22Rv1 (cell line): ENCODE data around the gene RORB.

ENCODE experiments used
- CTCF ChIP-seq: fragments of 450-650 bp; IDR thresholded peaks from 2 replicates; pipeline ENCODE4 v1.5.1; 2017; ENCODE audit warnings: mild to moderate bottlenecking
- ZFX ChIP-seq: fragments of 450-650 bp; IDR thresholded peaks from 2 replicates; pipeline ENCODE4 v1.6.1; 2017; ENCODE audit warnings: antibody characterized with exemption, borderline replicate concordance

DNA sequence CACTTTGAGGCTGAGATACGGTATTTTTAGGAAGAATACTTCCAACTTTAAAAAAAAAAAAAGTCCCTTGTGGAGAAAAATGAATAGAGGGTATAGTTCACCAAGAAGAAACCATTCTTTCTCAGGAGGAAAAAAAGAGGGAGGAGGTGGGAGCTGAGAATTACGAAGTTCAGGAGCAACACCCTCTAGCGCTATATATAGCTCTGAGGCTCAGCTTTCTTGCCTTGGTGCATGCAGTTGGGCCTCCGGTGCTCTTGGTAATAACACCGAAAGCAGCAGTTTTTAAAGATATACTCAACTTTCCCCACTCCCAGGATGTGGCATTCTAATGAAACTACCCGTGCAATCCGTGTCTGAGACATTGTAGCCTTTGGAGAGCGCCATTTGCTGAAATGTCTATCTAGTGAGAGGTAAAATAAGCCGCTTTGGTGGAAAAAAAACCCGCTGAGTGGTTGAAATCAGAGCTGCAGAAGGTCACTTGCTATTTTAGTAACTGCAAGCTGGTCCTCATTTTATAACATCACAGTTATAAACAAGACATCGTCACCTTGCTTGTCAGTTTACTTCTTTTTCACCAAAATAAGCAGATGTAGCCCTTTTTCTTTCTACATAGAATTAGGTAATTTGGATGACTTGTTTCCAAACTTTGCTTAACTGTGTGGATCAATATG is 156.4 kb downstream of the RORB start:
- TF ChIP-seq CTCF (no peak), ZFX (no peak)
